H1 (cell line): Measurements from ENCODE around the gene RFC3.

Experiments used
- BCL11A ChIP-seq, 2 experiments: IDR thresholded peaks; one replicate each; pipeline ENCODE4 v1.6.1; 2011; ENCODE audit warnings: low read depth in 2 of 2, low read length in 2 of 2, mild to moderate bottlenecking in 2 of 2
- CTCF ChIP-seq, 3 experiments: IDR thresholded peaks; 1 replicate in 2 of 3; 2 replicates in 1 of 3; pipeline versions ENCODE4 v1.5.1 to v1.6.1; 2011; ENCODE audit warnings: low read length in 3 of 3, mild to moderate bottlenecking in 3 of 3, inconsistent platforms in 2 of 3, low read depth in 1 of 3, moderate library complexity in 1 of 3; ENCODE audit not compliant: insufficient read depth in 1 of 3; ENCODE audit errors: control extremely low read depth in 1 of 3
- EGR1 ChIP-seq: IDR thresholded peaks from 2 replicates; pipeline ENCODE4 v1.6.1; 2011; ENCODE audit warnings: low read depth, low read length, borderline replicate concordance
- EZH2 ChIP-seq: fragments of 200-600 bp; sonication (generic); IDR thresholded peaks from 2 replicates; pipeline ENCODE4 v1.7.1; 2012; ENCODE audit warnings: low read depth, mild to moderate bottlenecking, moderate library complexity, low read length, inconsistent platforms; ENCODE audit not compliant: severe bottlenecking
- FOSL1 ChIP-seq: IDR thresholded peaks from 2 replicates; pipeline ENCODE4 v1.6.1; 2011; ENCODE audit warnings: mild to moderate bottlenecking, low read depth, low read length, moderate library complexity; ENCODE audit not compliant: insufficient read depth
- MAX ChIP-seq: IDR thresholded peaks from 2 replicates; pipeline ENCODE4 v1.6.1; 2012; ENCODE audit warnings: inconsistent platforms
- POLR2A ChIP-seq, 2 experiments: IDR thresholded peaks; 1 replicate in 1 of 2; 2 replicates in 1 of 2; pipeline ENCODE4 v1.6.1; 2011; ENCODE audit warnings: low read depth in 2 of 2, low read length in 2 of 2, mild to moderate bottlenecking in 2 of 2; ENCODE audit errors: control extremely low read depth in 1 of 2
- POLR2AphosphoS5 ChIP-seq: IDR thresholded peaks from 2 replicates; pipeline ENCODE4 v1.6.1; 2011; ENCODE audit warnings: low read depth, low read length
- SP1 ChIP-seq: IDR thresholded peaks from 2 replicates; pipeline ENCODE4 v1.6.1; 2011; ENCODE audit warnings: low read depth, low read length
- TBP ChIP-seq: IDR thresholded peaks from 2 replicates; pipeline ENCODE4 v1.6.1; 2011; ENCODE audit warnings: low read depth, low read length, improper control_type of control experiment

GRCh38 chr13:33816912-33817311 is 1.0 kb upstream of the RFC3 start:
- TF ChIP-seq MAX (no peak), SP1 (no peak), CTCF (IDR thresholded peaks at IDR 0.05; ENCODE audit: control extremely low read depth in 1 of 3, insufficient read depth in 1 of 3, low read depth in 1 of 3, low read length in 3 of 3) (no peak), EZH2 (no peak), TBP (no peak), POLR2AphosphoS5 (no peak), FOSL1 (no peak), POLR2A (IDR thresholded peaks at IDR 0.05; ENCODE audit: control extremely low read depth in 1 of 2, low read depth in 2 of 2, low read length in 2 of 2) (no peak), BCL11A (IDR thresholded peaks at IDR 0.05; ENCODE audit: low read depth in 2 of 2, low read length in 2 of 2) (no peak), EGR1 (no peak)
